Measurements from ENCODE around the gene LGALS7. TPM values are rescaled to one million over a fixed set of nuclear protein-coding genes. Genes with fewer than 3 reads are reported as not detected.
A peak's percentile ranks its signal among the peaks of the same experiment; 100 is the strongest.

Gene LGALS7
- total RNA-seq, 2 experiments from 2014 or later: not detected

- Mint-ChIP-seq H3K9me3 (no peaks in the 10 kb centered on the region), H3K27me3 (no peaks in the 10 kb centered on the region), H3K4me1 (ENCODE audit: low read depth) (peaks cover 13% of the 10 kb centered on the region), H3K27ac (no peak overlapping the region), H3K36me3 (ENCODE audit: low read depth) (peaks cover 23% of the 10 kb centered on the region), H3K4me3 (no peak overlapping the region)
- ChIA-PET POLR2A (no interaction called here), CTCF (no interaction called here)
- no peak for ATAC-seq
- DNase-seq: no peak
- intact Hi-C loops (cut with micrococcal nuclease): no loop called here
- TF ChIP-seq, protein P1, sequence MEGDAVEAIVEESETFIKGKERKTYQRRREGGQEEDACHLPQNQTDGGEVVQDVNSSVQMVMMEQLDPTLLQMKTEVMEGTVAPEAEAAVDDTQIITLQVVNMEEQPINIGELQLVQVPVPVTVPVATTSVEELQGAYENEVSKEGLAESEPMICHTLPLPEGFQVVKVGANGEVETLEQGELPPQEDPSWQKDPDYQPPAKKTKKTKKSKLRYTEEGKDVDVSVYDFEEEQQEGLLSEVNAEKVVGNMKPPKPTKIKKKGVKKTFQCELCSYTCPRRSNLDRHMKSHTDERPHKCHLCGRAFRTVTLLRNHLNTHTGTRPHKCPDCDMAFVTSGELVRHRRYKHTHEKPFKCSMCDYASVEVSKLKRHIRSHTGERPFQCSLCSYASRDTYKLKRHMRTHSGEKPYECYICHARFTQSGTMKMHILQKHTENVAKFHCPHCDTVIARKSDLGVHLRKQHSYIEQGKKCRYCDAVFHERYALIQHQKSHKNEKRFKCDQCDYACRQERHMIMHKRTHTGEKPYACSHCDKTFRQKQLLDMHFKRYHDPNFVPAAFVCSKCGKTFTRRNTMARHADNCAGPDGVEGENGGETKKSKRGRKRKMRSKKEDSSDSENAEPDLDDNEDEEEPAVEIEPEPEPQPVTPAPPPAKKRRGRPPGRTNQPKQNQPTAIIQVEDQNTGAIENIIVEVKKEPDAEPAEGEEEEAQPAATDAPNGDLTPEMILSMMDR (IDR thresholded peaks at IDR 0.05): no peak
Observed at GRCh38 chr19:38727306-38727867, 45.9 kb downstream of the LGALS7 start.

GRCh38 chr19:38726761-38727301 is 46.5 kb downstream of the LGALS7 start:
- Mint-ChIP-seq H3K4me1 (ENCODE audit: low read depth) (peaks cover 13% of the 10 kb centered on the region), H3K4me3 (no peak overlapping the region), H3K27me3 (no peaks in the 10 kb centered on the region), H3K36me3 (ENCODE audit: low read depth) (peaks cover 27% of the 10 kb centered on the region), H3K27ac (peak overlapping the region; percentile 38), H3K9me3 (no peaks in the 10 kb centered on the region)
- ATAC-seq (peak; percentile 50), DNase-seq (peak; percentile 41)
- intact Hi-C loops (cut with micrococcal nuclease): no loop called here
- TF ChIP-seq, protein P1 (IDR thresholded peaks at IDR 0.05): no peak
- CTCF ChIA-PET: no interaction called here
- POLR2A ChIA-PET: no interaction called here

GRCh38 chr19:38726284-38726673 is 47.0 kb downstream of the LGALS7 start:
- no peak for ATAC-seq
- intact Hi-C loops (cut with micrococcal nuclease): no loop called here
- Mint-ChIP-seq H3K27ac (peak overlapping the region; percentile 38), H3K36me3 (ENCODE audit: low read depth) (peaks cover 27% of the 10 kb centered on the region), H3K4me3 (no peak overlapping the region), H3K9me3 (no peaks in the 10 kb centered on the region), H3K4me1 (ENCODE audit: low read depth) (peaks cover 13% of the 10 kb centered on the region), H3K27me3 (no peaks in the 10 kb centered on the region)
- ChIA-PET CTCF (no interaction called here), POLR2A (no interaction called here)
- TF ChIP-seq, protein P1 (IDR thresholded peaks at IDR 0.05): no peak
- no peak for DNase-seq

GRCh38 chr19:38725469-38726283 is 47.6 kb downstream of the LGALS7 start:
- peaks cover 13% of the 10 kb centered on the region for H3K4me1 Mint-ChIP-seq (ENCODE audit: low read depth)
- DNase-seq: no peak
- TF ChIP-seq, protein P1 (IDR thresholded peaks at IDR 0.05): no peak
- POLR2A ChIA-PET: no interaction called here
- H3K4me3 Mint-ChIP-seq: no peak overlapping the region
- peaks cover 27% of the 10 kb centered on the region for H3K36me3 Mint-ChIP-seq (ENCODE audit: low read depth)
- no peak for ATAC-seq
- H3K9me3 Mint-ChIP-seq: no peaks in the 10 kb centered on the region
- H3K27me3 Mint-ChIP-seq: no peaks in the 10 kb centered on the region
- H3K27ac Mint-ChIP-seq: no peak overlapping the region
- intact Hi-C loops (cut with micrococcal nuclease): no loop called here
- CTCF ChIA-PET: no interaction called here

Measured in activated CD8-positive, alpha-beta T cell treated with anti-CD3 and anti-CD28 coated beads for 36 hours (primary cell).